ENCODE data around the gene TRDMT1. TPM values are rescaled to one million over a fixed set of nuclear protein-coding genes. Genes with fewer than 3 reads are reported as not detected.

TRDMT1 gene
- total RNA-seq, 1 donor from 2014 or later = 7.8 TPM

DNA sequence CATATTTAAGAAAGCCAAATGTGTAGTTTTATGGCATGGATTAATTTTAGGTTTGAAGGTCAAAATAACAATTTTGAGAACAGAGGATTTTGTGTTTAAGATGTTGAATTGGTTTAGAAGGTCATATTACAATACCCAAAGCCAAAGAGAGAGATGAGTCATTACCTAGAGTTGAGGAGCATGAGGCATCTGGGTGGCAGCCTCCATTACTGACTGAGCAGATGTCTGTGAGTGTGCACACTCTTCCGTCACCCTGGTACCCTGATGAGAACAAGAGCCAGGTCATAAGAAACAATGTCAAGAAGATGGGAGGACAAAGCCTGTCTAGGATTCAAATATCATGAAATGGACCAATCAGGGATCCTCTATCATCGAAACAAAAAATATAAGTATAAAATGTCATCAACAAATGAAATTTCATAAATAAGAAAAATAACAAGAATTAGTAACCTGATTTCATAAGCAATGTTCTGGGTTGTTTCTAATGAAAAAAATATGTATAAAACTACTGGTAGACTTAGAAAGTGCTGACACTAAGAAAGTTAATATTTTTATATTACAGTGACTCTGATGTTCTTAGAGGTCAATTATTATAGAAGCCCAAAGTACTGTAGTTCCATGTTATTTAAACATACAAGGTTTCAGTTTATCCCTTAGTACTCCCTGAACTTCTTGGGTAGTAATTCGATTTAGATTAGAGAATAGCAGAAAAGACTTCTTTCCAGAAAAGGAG lies 91.8 kb downstream of the TRDMT1 start:
- DNase-seq (ENCODE audit: extremely low read depth, low read depth, low spot score) = no peak

DNA sequence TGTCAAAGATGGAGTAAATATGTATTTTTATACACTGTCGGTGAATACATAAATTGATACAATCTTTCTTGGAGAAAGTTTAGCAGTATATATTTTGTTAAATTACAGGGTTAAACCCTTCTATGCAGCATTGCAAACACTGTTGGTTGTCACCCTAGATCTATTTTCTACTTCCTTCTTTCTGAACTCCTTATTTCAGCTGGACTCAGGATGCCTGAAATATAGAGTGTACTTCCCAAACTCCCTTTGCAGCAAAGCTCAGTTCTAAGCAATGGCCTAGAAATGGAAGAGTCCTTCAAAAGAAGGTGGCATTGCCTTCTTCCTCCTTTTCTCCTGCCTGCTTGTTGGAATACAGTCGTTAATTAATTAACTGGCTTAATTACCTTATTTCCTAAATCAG lies 92.4 kb downstream of the TRDMT1 start:
- no peak for DNase-seq (ENCODE audit: extremely low read depth, low read depth, low spot score)

- no peak for DNase-seq (ENCODE audit: extremely low read depth, low read depth, low spot score)
Observed at GRCh38 chr10:17106991-17107390, 94.5 kb downstream of the TRDMT1 start.

GRCh38 chr10:17101910-17102266 lies 99.6 kb downstream of the TRDMT1 start:
- DNase-seq (ENCODE audit: extremely low read depth, low read depth, low spot score) = no peak

DNA sequence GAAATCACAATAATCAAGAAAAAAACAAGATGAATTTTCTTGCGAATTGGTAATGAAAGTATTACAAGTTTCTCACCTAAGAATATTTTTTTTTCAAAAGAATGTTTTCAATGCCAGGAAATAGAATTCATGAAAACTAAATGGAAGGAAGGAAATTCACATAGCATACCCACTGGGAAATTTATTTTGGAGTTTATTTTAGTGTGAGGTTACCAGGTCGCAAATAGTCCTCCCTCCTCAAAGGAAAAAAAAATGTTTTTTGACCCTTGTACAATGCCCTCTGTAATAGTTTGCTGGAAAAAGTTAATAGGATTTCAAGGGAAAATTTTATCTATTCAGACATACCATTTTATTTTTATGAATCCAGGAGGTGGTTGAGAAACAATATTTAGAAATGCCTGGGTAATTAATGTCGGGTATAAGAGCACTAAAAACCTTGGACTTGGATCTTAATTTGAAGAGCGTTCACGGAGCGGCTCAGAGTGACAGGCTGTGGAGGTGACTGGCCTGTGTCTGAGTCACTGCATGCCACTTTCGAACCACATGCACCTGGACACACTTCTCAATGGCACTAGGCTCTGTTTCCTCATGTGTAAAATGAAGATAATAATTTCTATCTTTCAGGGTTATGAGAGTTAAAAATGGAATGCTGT lies 100.1 kb downstream of the TRDMT1 start:
- no peak for DNase-seq (ENCODE audit: extremely low read depth, low read depth, low spot score)

- DNase-seq (ENCODE audit: extremely low read depth, low read depth, low spot score) = no peak
Observed at GRCh38 chr10:17100586-17100985, 100.9 kb downstream of the TRDMT1 start.

DNA sequence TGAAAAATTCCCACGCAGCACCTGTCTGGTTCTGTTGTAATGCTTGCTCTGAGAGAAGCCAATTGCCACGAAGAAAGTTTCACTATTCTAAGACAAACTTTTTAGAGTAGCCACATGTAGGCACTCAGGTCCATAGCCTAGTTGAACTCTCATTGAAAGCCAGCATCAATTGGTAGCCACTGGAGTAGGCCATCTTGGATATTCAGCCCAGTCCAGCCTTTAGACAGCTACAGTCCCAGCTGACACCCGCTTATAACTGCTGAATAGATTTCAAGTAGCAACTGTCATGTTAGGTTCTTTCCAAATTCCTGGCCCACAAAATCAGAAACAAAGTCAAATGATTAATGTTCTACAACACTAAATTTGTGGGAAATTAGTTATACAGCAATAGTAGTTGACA lies 103.5 kb downstream of the TRDMT1 start:
- no peak for DNase-seq (ENCODE audit: extremely low read depth, low read depth, low spot score)

Other genes with a start within 250 kb of the TRDMT1 start
- gene CUBN, start 71.9 kb downstream of the TRDMT1 start, total RNA-seq = 1.9 and 2.1 TPM in 2 replicates
- 9,268 and 12,149 TPM in 2 replicates for gene VIM, start 26.6 kb upstream of the TRDMT1 start, total RNA-seq

All from glomerular endothelial cell (primary cell).